HFFc6 (cell line): Measurements from ENCODE around the gene RAD51AP1. TPM values are rescaled to one million over a fixed set of nuclear protein-coding genes. Genes with fewer than 3 reads are reported as not detected.

Experiments
- DNase-seq: peaks from one replicate; pipeline ENCODE4 v3.0.0-alpha.2; 2018
- H3K27ac Mint-ChIP-seq: 2 replicates; pipeline ENCODE4 v1.8.0; 2020; ENCODE audit warnings: mild to moderate bottlenecking, mixed read lengths
- H3K27me3 Mint-ChIP-seq: 2 replicates; pipeline ENCODE4 v1.8.0; 2021; ENCODE audit warnings: mild to moderate bottlenecking, moderate library complexity, mixed read lengths; ENCODE audit not compliant: insufficient read depth
- H3K36me3 Mint-ChIP-seq: 2 replicates; pipeline ENCODE4 v1.8.0; 2021; ENCODE audit warnings: low read depth, mixed read lengths
- H3K4me1 Mint-ChIP-seq: 2 replicates; pipeline ENCODE4 v1.8.0; 2020; ENCODE audit warnings: low read depth, mixed read lengths
- H3K4me3 Mint-ChIP-seq: 2 replicates; pipeline ENCODE4 v1.8.0; 2020; ENCODE audit warnings: mild to moderate bottlenecking, moderate library complexity, mixed read lengths
- H3K9me3 Mint-ChIP-seq: 2 replicates; pipeline ENCODE4 v1.8.0; 2020; ENCODE audit warnings: mild to moderate bottlenecking, mixed read lengths
- CTCF ChIP-seq: fragments of 200-600 bp; sonication (generic); IDR thresholded peaks from 2 replicates; pipeline ENCODE4 v1.5.0; 2021; ENCODE audit warnings: antibody characterized with exemption, mild to moderate bottlenecking
- total RNA-seq, 6 experiments: library from RNA; stranded (reverse); fragmentation: NEBNext Ultra II Directional; extraction: Animal tissue kit (Norgen Biotek cat#: 25700); gene quantifications; 2 replicates in 1 of 6; 3 replicates in 5 of 6; pipeline ENCODE4 v1.2.3, GENCODE V29; 2021

The RAD51AP1 gene
- total RNA-seq, 6 experiments from 2014 or later, result 9.3 to 20.2 (median 18.0) TPM

- Mint-ChIP-seq H3K27me3 (peaks cover 40% of the 10 kb centered on the region), H3K36me3 (no peaks in the 10 kb centered on the region), H3K4me3 (no peak overlapping the region), H3K9me3 (no peaks in the 10 kb centered on the region), H3K27ac (no peak overlapping the region), H3K4me1 (no peaks in the 10 kb centered on the region)
- DNase-seq, result no peak
- no peak for TF ChIP-seq CTCF
Observed at GRCh38 chr12:4584896-4585295, 46.2 kb downstream of the RAD51AP1 start.

- H3K9me3 Mint-ChIP-seq, result no peaks in the 10 kb centered on the region
- H3K27me3 Mint-ChIP-seq, result peaks cover 44% of the 10 kb centered on the region
- no peaks in the 10 kb centered on the region for H3K4me1 Mint-ChIP-seq
- no peaks in the 10 kb centered on the region for H3K36me3 Mint-ChIP-seq
- DNase-seq, result no peak
- H3K27ac Mint-ChIP-seq, result no peak overlapping the region
- TF ChIP-seq CTCF, result no peak
- no peak overlapping the region for H3K4me3 Mint-ChIP-seq
Observed at GRCh38 chr12:4586500-4586899, 47.8 kb downstream of the RAD51AP1 start.

- no peak overlapping the region for H3K27ac Mint-ChIP-seq
- no peaks in the 10 kb centered on the region for H3K36me3 Mint-ChIP-seq
- TF ChIP-seq CTCF, result no peak
- H3K27me3 Mint-ChIP-seq, result peaks cover 44% of the 10 kb centered on the region
- no peaks in the 10 kb centered on the region for H3K4me1 Mint-ChIP-seq
- no peak overlapping the region for H3K4me3 Mint-ChIP-seq
- DNase-seq, result no peak
- no peaks in the 10 kb centered on the region for H3K9me3 Mint-ChIP-seq
Observed at GRCh38 chr12:4587108-4587507, 48.4 kb downstream of the RAD51AP1 start.

- no peak overlapping the region for H3K4me3 Mint-ChIP-seq
- H3K4me1 Mint-ChIP-seq, result no peaks in the 10 kb centered on the region
- H3K27ac Mint-ChIP-seq, result no peak overlapping the region
- no peak for TF ChIP-seq CTCF
- H3K36me3 Mint-ChIP-seq, result no peaks in the 10 kb centered on the region
- no peaks in the 10 kb centered on the region for H3K9me3 Mint-ChIP-seq
- no peak for DNase-seq
- peaks cover 40% of the 10 kb centered on the region for H3K27me3 Mint-ChIP-seq
Observed at GRCh38 chr12:4588916-4589315, 50.2 kb downstream of the RAD51AP1 start.

GRCh38 chr12:4589941-4590340 is 51.3 kb downstream of the RAD51AP1 start:
- no peaks in the 10 kb centered on the region for H3K36me3 Mint-ChIP-seq
- peaks cover 40% of the 10 kb centered on the region for H3K27me3 Mint-ChIP-seq
- H3K4me1 Mint-ChIP-seq, result no peaks in the 10 kb centered on the region
- TF ChIP-seq CTCF, result no peak
- H3K9me3 Mint-ChIP-seq, result no peaks in the 10 kb centered on the region
- H3K4me3 Mint-ChIP-seq, result no peak overlapping the region
- DNase-seq, result no peak
- no peak overlapping the region for H3K27ac Mint-ChIP-seq

GRCh38 chr12:4591180-4591687 is 52.5 kb downstream of the RAD51AP1 start:
- Mint-ChIP-seq H3K4me1 (no peaks in the 10 kb centered on the region), H3K4me3 (no peak overlapping the region), H3K9me3 (no peaks in the 10 kb centered on the region), H3K27ac (no peak overlapping the region), H3K27me3 (peaks cover 44% of the 10 kb centered on the region), H3K36me3 (no peaks in the 10 kb centered on the region)
- no peak for TF ChIP-seq CTCF
- no peak for DNase-seq
